ENCODE data around the gene MELTF.

GRCh38 chr3:197068077-197068476, 38.5 kb upstream of the MELTF start:
- TF ChIP-seq CTCF (IDR thresholded peaks at IDR 0.05; ENCODE audit: poor library complexity) (no peak), EZH2 (IDR thresholded peaks at IDR 0.05; ENCODE audit: borderline replicate concordance) (no peak)

Data from hepatocyte (in vitro differentiated cells).